SK-N-SH (cell line): ENCODE results near the gene LHPP. TPM values are rescaled to one million over a fixed set of nuclear protein-coding genes. Genes with fewer than 3 reads are reported as not detected.

Experiments used
- CTCF ChIA-PET: fragments of 300-600, 350-600 bp; formaldehyde crosslinking; extraction: SDS; loops from one replicate; lab custom pipeline; 2021; lab: Yijun Ruan, JAX
- POLR2A ChIA-PET: fragments of 350-600 bp; sonication (Branson Sonifier 250); formaldehyde crosslinking; extraction: SDS; loops from one replicate; lab custom pipeline; 2020; ENCODE audit warnings: antibody characterized with exemption, inconsistent platforms; lab: Yijun Ruan, JAX
- DNase-seq: peaks from one replicate; pipeline ENCODE4 v3.0.0; 2012
- H2AFZ ChIP-seq: fragments of 200-600 bp; sonication (generic); 2 replicates; pipeline ENCODE4 v1.8.1; 2016; ENCODE audit warnings: antibody characterized with exemption, mild to moderate bottlenecking, low read depth
- H3F3A ChIP-seq: fragments of 200-600 bp; sonication (generic); replicated peaks from 2 replicates; pipeline ENCODE3; 2016; ENCODE audit warnings: antibody characterized with exemption, mild to moderate bottlenecking; ENCODE audit not compliant: insufficient read depth
- H3K27ac ChIP-seq, 2 experiments: fragments of 200-500 bp in 1 of 2; fragments of 200-600 bp in 1 of 2; sonication (Bioruptor generic) in 1 of 2; sonication (generic), shearing (Covaris generic) in 1 of 2; 2 replicates each; pipeline versions ENCODE4 v1.5.1 to v1.6.1; 2014 to 2016; ENCODE audit warnings: low read depth in 2 of 2, inconsistent platforms in 1 of 2, low read length in 1 of 2, mild to moderate bottlenecking in 1 of 2, mixed read lengths in 1 of 2
- H3K27me3 ChIP-seq: fragments of 200-600 bp; sonication (generic), shearing (Covaris generic); 2 replicates; pipeline ENCODE4 v1.6.1; 2016; ENCODE audit warnings: mixed run types; ENCODE audit not compliant: insufficient read depth
- H3K36me3 ChIP-seq, 2 experiments: fragments of 200-500 bp in 1 of 2; fragments of 200-600 bp in 1 of 2; sonication (Bioruptor generic) in 1 of 2; sonication (generic) in 1 of 2; replicated peaks in 1 of 2; 2 replicates each; pipeline versions ENCODE3 to v1.5.1; 2014 to 2016; ENCODE audit warnings: low read length in 1 of 2, mild to moderate bottlenecking in 1 of 2; ENCODE audit not compliant: insufficient read depth in 2 of 2, control insufficient read depth in 1 of 2
- H3K4me1 ChIP-seq, 2 experiments: fragments of 200-500 bp in 1 of 2; fragments of 200-600 bp in 1 of 2; sonication (Bioruptor generic) in 1 of 2; sonication (generic), shearing (Covaris generic) in 1 of 2; 2 replicates each; pipeline versions ENCODE4 v1.5.1 to v1.6.1; 2014 to 2016; ENCODE audit warnings: low read depth in 1 of 2, low read length in 1 of 2, mixed run types in 1 of 2; ENCODE audit not compliant: insufficient read depth in 2 of 2, control insufficient read depth in 1 of 2
- H3K4me2 ChIP-seq: fragments of 200-600 bp; sonication (generic), shearing (Covaris generic); 2 replicates; pipeline ENCODE4 v1.6.1; 2017; ENCODE audit warnings: mixed run types
- H3K4me3 ChIP-seq, 2 experiments: fragments of 200-500 bp in 1 of 2; fragments of 200-600 bp in 1 of 2; sonication (Bioruptor generic) in 1 of 2; sonication (generic), shearing (Covaris generic) in 1 of 2; 2 replicates each; pipeline versions ENCODE4 v1.5.1 to v1.8.1; 2014 to 2016; ENCODE audit warnings: low read depth in 2 of 2, inconsistent platforms in 1 of 2, low read length in 1 of 2, mild to moderate bottlenecking in 1 of 2, mixed read lengths in 1 of 2, moderate library complexity in 1 of 2
- H3K79me2 ChIP-seq: fragments of 200-600 bp; sonication (generic); 2 replicates; pipeline ENCODE4 v1.8.1; 2017; ENCODE audit warnings: mild to moderate bottlenecking; ENCODE audit not compliant: insufficient read depth
- H3K9ac ChIP-seq: fragments of 200-600 bp; sonication (generic); 2 replicates; pipeline ENCODE4 v1.6.1; 2017; ENCODE audit warnings: mixed run types
- H3K9me2 ChIP-seq: fragments of 200-600 bp; sonication (generic); 2 replicates; pipeline ENCODE4 v1.6.1; 2017; ENCODE audit warnings: mixed run types
- H3K9me3 ChIP-seq: fragments of 200-600 bp; sonication (generic); 2 replicates; pipeline ENCODE4 v1.6.1; 2017; ENCODE audit warnings: mixed run types, mild to moderate bottlenecking, moderate library complexity
- H4K20me1 ChIP-seq: fragments of 200-600 bp; sonication (generic); 2 replicates; pipeline ENCODE4 v1.6.1; 2017; ENCODE audit warnings: mild to moderate bottlenecking, mixed run types; ENCODE audit not compliant: insufficient read depth
- CHD2 ChIP-seq: fragments of 150-350 bp; IDR thresholded peaks from 2 replicates; pipeline ENCODE4 v1.6.1; 2018; ENCODE audit warnings: low read length; ENCODE audit not compliant: partially characterized antibody
- CTCF ChIP-seq: fragments of 200-600 bp; sonication (generic); IDR thresholded peaks from 2 replicates; pipeline ENCODE4 v1.6.1; 2017; ENCODE audit warnings: antibody characterized with exemption, mild to moderate bottlenecking, moderate library complexity
- FOXM1 ChIP-seq: IDR thresholded peaks from 2 replicates; pipeline ENCODE4 v1.4.0; 2012; ENCODE audit warnings: low read depth, mild to moderate bottlenecking
- GATA2 ChIP-seq: sonication (generic); formaldehyde crosslinking; IDR thresholded peaks from 2 replicates; pipeline ENCODE4 v1.5.0; 2020; ENCODE audit warnings: mild to moderate bottlenecking, missing genetic modification reagents
- MXI1 ChIP-seq: IDR thresholded peaks from 2 replicates; pipeline ENCODE4 v1.6.1; 2012; ENCODE audit warnings: mild to moderate bottlenecking, low read depth, low read length, improper control_type of control experiment
- NRF1 ChIP-seq: IDR thresholded peaks from 2 replicates; pipeline ENCODE4 v1.6.1; 2012; ENCODE audit warnings: low read depth, mild to moderate bottlenecking, low read length
- RAD21 ChIP-seq: IDR thresholded peaks from 2 replicates; pipeline ENCODE4 v1.6.1; 2012; ENCODE audit warnings: mild to moderate bottlenecking, low read length
- RFX5 ChIP-seq: IDR thresholded peaks from 2 replicates; pipeline ENCODE4 v1.6.1; 2012; ENCODE audit warnings: mild to moderate bottlenecking, improper control_type of control experiment, low read length
- SIN3A ChIP-seq: IDR thresholded peaks from 2 replicates; pipeline ENCODE4 v1.6.1; 2012; ENCODE audit warnings: low read depth, mild to moderate bottlenecking, low read length, moderate library complexity, borderline replicate concordance
- TCF12 ChIP-seq: IDR thresholded peaks from 2 replicates; pipeline ENCODE4 v1.4.0; 2012
- USF1 ChIP-seq: IDR thresholded peaks from 2 replicates; pipeline ENCODE4 v1.4.0; 2012; ENCODE audit warnings: low read depth, borderline replicate concordance
- USF2 ChIP-seq: fragments of 150-350 bp; IDR thresholded peaks from 2 replicates; pipeline ENCODE4 v1.6.1; 2017; ENCODE audit warnings: antibody characterized with exemption, low read length, low read depth, borderline replicate concordance
- YY1 ChIP-seq: IDR thresholded peaks from 2 replicates; pipeline ENCODE4 v1.4.0; 2012; ENCODE audit warnings: low read depth, mild to moderate bottlenecking
- ZBTB33 ChIP-seq: IDR thresholded peaks from 2 replicates; pipeline ENCODE4 v1.4.0; 2012; ENCODE audit warnings: low read depth, borderline replicate concordance
- WGBS: methylation state at CpG from one replicate; pipeline ENCODE4 v1.1.6; 2017; ENCODE audit warnings: low lambda C conversion rate; 5-methylcytosine and 5-hydroxymethylcytosine counted together
- polyA plus RNA-seq, 3 experiments: library from polyadenylated mRNA; depleted of rRNA; stranded (reverse); fragments of >200 nt; gene quantifications; 2 replicates each; pipeline ENCODE4 v1.2.3, GENCODE V29; 2012

LHPP gene
- polyA plus RNA-seq, 1 of the 3 experiments (the other 2 are of a cell fraction), result 29.8 TPM

GRCh38 chr10:124619802-124620490 is 158.3 kb downstream of the LHPP start:
- peaks cover 0 to 10% of the 10 kb centered on the region in 2 experiments for H3K36me3 ChIP-seq
- H3K27me3 ChIP-seq, result no peaks in the 10 kb centered on the region
- 93% methylated on average over 14 of the region's 26 CpGs for WGBS
- no peaks in the 10 kb centered on the region for H3K9me2 ChIP-seq
- no peaks in the 10 kb centered on the region for H4K20me1 ChIP-seq
- H3K9me3 ChIP-seq, result no peaks in the 10 kb centered on the region
- CTCF ChIA-PET, result interaction anchor here (1.0 to 1.8 kb wide), 2 partner anchors 20 to 125 kb away, joined by 3 to 5 read pairs; no protein-coding TSS in a partner anchor
- POLR2A ChIA-PET, result no interaction called here
- H3K27ac ChIP-seq, result no peak overlapping the region
- H3K4me2 ChIP-seq, result no peak overlapping the region
- H2AFZ ChIP-seq, result no peak overlapping the region
- H3K79me2 ChIP-seq, result no peaks in the 10 kb centered on the region
- TF ChIP-seq CHD2 (no peak), ZBTB33 (no peak), USF1 (no peak), GATA2 (CRISPR knock-in tag) (no peak), YY1 (no peak)
- no peaks in the 10 kb centered on the region for H3F3A ChIP-seq
- peaks cover 0 to 2% of the 10 kb centered on the region in 2 experiments; a peak in 1 of 4 replicates for H3K4me1 ChIP-seq
- DNase-seq, result no peak
- H3K4me3 ChIP-seq, result no peak overlapping the region
- H3K9ac ChIP-seq, result no peak overlapping the region

GRCh38 chr10:124621637-124622036 is 160.0 kb downstream of the LHPP start:
- WGBS, result 94% methylated on average over 13 of the region's 13 CpGs
- no peak overlapping the region for H3K27ac ChIP-seq
- ChIA-PET POLR2A (no interaction called here), CTCF (interaction anchor here (1.2 to 1.8 kb wide), 2 partner anchors 91 to 124 kb away, joined by 3 to 5 read pairs; no protein-coding TSS in a partner anchor)
- peaks cover 0 to 5% of the 10 kb centered on the region in 2 experiments; a peak in 1 of 4 replicates for H3K4me1 ChIP-seq
- H3K36me3 ChIP-seq, result peaks cover 0 to 10% of the 10 kb centered on the region in 2 experiments
- no peak overlapping the region for H3K4me2 ChIP-seq
- H3K79me2 ChIP-seq, result no peaks in the 10 kb centered on the region
- H3K9ac ChIP-seq, result no peak overlapping the region
- H3F3A ChIP-seq, result no peaks in the 10 kb centered on the region
- no peak for DNase-seq
- no peak overlapping the region for H2AFZ ChIP-seq
- no peaks in the 10 kb centered on the region for H3K9me3 ChIP-seq
- H3K9me2 ChIP-seq, result no peaks in the 10 kb centered on the region
- no peak overlapping the region for H3K4me3 ChIP-seq
- TF ChIP-seq USF1 (no peak), RFX5 (no peak), CHD2 (no peak), RAD21 (no peak), NRF1 (no peak), TCF12 (no peak), ZBTB33 (no peak), CTCF (no peak), SIN3A (no peak), FOXM1 (no peak), MXI1 (no peak), USF2 (no peak)
- H4K20me1 ChIP-seq, result no peaks in the 10 kb centered on the region
- no peaks in the 10 kb centered on the region for H3K27me3 ChIP-seq
